Fibroblast of villous mesenchyme (primary cell): ENCODE measurements around the gene GDF7. TPM values are rescaled to one million over a fixed set of nuclear protein-coding genes. Genes with fewer than 3 reads are reported as not detected.

Experiments
- DNase-seq: peaks from one replicate; pipeline ENCODE4 v3.0.0-alpha.2; 2010; ENCODE audit warnings: low read depth
- H3K4me3 ChIP-seq: 2 replicates; pipeline ENCODE4 v1.5.1; 2011; ENCODE audit warnings: low read depth, mild to moderate bottlenecking, low read length
- total RNA-seq: library from RNA; depleted of rRNA; stranded (reverse); fragments of >200 nt; gene quantifications from 2 replicates; pipeline ENCODE4 v1.2.3, GENCODE V29; 2012
- TF ChIP-seq, protein P1 (sequence below): IDR thresholded peaks from 2 replicates; pipeline ENCODE4 v1.5.1; 2012; ENCODE audit warnings: low read depth, mild to moderate bottlenecking, low read length; ENCODE audit not compliant: insufficient read depth

Gene GDF7
- total RNA-seq, 1 donor, result 12.1 TPM

GRCh38 chr2:20652673-20653575 lies 14.0 kb upstream of the GDF7 start:
- no peak overlapping the region for H3K4me3 ChIP-seq
- DNase-seq, result no peak
- TF ChIP-seq, protein P1, sequence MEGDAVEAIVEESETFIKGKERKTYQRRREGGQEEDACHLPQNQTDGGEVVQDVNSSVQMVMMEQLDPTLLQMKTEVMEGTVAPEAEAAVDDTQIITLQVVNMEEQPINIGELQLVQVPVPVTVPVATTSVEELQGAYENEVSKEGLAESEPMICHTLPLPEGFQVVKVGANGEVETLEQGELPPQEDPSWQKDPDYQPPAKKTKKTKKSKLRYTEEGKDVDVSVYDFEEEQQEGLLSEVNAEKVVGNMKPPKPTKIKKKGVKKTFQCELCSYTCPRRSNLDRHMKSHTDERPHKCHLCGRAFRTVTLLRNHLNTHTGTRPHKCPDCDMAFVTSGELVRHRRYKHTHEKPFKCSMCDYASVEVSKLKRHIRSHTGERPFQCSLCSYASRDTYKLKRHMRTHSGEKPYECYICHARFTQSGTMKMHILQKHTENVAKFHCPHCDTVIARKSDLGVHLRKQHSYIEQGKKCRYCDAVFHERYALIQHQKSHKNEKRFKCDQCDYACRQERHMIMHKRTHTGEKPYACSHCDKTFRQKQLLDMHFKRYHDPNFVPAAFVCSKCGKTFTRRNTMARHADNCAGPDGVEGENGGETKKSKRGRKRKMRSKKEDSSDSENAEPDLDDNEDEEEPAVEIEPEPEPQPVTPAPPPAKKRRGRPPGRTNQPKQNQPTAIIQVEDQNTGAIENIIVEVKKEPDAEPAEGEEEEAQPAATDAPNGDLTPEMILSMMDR, result no peak

DNA sequence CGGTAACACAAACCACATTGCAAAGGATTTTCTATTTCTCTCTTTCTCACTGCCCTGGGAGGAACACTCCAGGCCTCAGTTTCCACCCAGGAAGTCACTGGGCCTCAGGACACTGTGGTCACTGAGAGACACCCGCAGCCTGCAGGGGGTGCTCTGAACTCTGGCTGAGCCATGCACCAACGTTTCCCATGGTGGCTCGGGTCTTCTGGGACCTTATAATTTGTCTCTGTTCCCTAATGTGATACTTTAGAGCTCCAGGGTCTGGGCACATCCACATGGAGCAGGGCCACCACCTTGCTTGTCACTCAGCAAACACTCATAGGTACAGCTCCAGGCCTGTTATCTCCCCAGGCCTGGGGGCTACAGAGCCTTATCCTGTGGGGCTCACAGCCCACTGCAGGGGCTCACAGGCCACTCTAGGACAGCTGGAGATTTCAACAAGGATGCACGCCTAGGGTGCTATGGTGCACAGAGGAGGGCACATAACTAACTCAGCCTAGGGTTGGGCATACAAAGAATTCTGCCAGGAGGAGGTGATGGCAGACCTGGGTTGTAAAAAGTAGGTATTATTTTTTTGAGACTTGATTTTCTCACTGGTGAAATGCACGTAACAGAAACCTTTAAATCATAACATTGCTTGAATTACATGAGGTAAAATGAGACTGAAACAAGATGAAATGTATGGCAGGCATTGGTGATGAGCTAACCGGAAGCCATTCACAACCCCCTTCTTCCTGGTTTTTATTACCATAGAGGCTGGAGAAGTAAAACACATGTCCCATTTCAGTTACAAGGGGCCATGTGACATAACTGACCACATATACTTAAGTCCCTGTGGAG lies 13.0 kb upstream of the GDF7 start:
- peak; percentile 26 for DNase-seq
- TF ChIP-seq, protein P1, result no peak
- no peak overlapping the region for H3K4me3 ChIP-seq

DNA sequence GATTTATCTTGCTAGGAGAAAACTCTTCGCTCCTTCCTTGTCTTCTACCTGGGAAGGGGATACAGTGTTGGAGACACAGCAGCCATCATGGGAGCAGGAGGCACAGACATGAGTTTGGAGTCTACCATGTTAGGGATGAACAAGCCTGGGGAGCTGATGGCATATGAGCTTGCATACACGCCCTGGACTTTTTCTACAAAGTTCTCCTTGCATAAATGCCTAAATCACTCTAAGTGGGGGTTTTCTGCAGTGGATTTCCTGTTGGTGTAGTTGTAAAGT lies 12.5 kb upstream of the GDF7 start:
- H3K4me3 ChIP-seq, result no peak overlapping the region
- TF ChIP-seq, protein P1, result no peak
- no peak for DNase-seq

DNA sequence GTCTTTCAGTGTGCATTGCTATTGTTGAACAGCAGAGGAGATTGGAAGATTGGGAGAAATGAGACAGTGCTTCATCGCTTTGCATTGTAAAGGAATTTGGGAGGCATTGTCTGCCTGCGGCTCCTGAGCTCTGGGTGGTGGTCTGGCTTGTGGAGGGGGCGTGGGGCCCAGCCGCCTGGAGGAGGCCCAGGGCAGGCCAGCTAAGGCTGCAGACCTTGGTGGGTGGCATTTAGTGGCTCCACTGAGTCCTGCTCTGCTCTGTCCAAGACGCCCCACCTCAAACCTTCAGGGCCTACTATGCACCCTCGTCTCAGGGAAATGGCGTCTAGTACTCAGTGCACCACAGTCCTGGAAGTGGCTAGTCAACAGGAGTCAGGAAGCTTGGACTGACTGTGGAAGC lies 10.4 kb upstream of the GDF7 start:
- DNase-seq, result no peak
- no peak overlapping the region for H3K4me3 ChIP-seq
- TF ChIP-seq, protein P1, result no peak

DNA sequence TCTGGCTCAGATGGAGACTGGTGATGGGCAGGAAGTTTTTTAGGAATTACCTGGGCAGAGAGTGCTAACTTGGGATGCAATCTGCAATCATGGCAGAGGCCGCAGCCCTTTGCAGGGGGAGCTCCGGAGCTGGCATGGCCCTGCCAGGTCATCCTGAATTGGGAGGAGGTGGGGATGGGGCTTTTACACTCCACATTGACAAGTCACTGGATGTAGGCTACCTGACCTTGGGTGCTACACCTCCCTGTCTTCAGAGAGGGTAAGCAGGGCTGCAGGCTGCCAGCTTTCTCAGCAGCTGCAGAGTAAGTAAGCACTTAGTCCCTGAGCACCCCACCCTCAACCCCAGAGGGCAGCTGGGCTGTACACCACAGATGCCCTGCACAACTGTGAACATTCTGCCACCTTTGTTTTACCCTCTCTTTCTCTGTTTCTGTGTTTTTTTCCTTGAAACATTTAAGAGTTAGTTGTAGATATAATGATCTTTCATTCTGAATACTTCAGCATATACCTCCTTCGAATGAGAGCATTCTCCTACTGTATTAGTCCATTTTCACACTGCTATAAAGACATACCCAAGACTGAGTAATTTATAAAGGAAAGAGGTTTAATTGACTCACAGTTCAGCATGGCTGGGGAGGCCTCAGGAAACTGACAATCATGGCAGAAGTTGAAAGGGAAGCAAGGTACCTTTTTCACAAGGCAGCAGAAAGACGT lies 9.3 kb upstream of the GDF7 start:
- TF ChIP-seq, protein P1, result no peak
- no peak overlapping the region for H3K4me3 ChIP-seq
- DNase-seq, result no peak

DNA sequence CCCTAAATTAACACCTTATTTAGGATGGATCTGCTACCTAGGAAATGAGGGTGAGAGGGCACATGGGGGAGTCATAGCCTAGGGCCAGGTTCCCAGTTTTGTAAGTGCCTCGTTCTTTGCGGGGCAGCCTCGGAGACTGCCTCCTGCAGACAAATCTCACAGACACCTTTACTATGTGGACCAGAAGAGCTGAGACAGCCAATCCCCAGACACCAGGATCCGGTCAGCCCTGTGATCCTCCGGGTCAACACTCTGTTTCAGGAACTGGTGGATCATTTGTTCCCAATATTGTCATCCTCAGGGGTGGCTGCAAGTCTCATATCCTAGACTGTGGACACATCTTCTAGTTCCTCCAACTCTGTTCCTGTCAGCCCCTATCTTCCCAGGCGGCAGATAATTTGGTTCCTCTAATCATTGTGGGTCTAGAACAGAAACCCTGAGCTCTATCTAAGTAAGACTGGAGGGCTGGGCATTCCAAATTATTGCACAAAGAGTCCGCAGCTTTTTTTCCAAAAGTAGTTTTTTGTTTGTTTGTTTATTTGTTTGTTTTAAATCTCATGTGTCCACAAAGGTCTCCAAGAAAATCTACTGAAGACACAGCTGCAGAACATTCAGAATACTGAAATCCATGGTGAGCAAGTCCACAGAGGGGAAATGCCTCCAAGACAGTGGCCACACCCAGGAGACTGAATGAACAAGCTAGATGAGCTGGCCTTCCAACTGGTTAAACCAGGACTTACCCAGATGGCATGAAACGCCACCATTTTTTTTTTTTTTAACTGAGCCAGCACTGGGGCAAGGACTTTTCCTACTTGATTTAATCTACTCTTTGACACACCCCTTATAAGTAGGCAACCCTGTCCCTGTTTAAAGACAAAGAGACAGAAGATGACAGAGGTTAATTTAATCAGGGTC lies 6.2 kb upstream of the GDF7 start:
- TF ChIP-seq, protein P1, result no peak
- no peak for DNase-seq
- no peak overlapping the region for H3K4me3 ChIP-seq
